ENCODE measurements around the gene LUC7L2. TPM values are rescaled to one million over a fixed set of nuclear protein-coding genes. Genes with fewer than 3 reads are reported as not detected.
"Not testable (repeated sequence)": the region's sequence is repeated elsewhere in the genome, so short reads cannot be mapped to it uniquely, and the experiment has no call there.

LUC7L2 gene
- total RNA-seq, 1 experiment from 2014 or later, result 81.2 TPM

DNA sequence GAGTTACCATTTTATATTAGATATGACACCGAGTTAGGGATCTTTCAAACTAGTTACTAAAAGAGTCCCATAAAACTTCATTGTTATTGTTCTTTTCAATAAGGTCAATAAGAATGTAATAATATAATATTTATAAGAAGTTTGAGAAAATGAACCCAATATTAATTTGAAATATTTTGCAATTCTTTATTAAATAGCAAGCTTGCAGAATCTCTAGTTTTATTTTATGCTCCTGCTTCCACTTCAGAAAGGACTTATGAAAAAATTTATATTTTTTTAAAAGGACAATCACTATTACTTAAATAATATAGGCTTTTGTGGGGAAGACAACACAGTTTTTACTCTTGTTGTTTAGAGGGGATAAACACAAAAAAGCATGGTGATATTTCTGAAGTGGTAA, 47.9 kb downstream of the LUC7L2 start:
- Histone ChIP-seq H3K18ac (ENCODE audit: insufficient read length, low read depth, low read length) (no peak overlapping the region), H4K8ac (replicated peaks; ENCODE audit: insufficient read length, low read depth, low read length) (no peak overlapping the region), H4K5ac (ENCODE audit: insufficient read length, low read depth, low read length) (no peak overlapping the region), H3K27me3 (ENCODE audit: insufficient read depth, low read length) (no peaks in the 10 kb centered on the region), H3K9me3 (ENCODE audit: control insufficient read depth, low read depth, low read length) (no peaks in the 10 kb centered on the region), H2AK5ac (ENCODE audit: insufficient read length, low read length) (no peak overlapping the region), H3K23me2 (ENCODE audit: insufficient read length, low read depth, low read length, poor library complexity, severe bottlenecking) (no peaks in the 10 kb centered on the region), H3K79me1 (ENCODE audit: insufficient read depth, low read depth, low read length, poor library complexity, severe bottlenecking) (no peaks in the 10 kb centered on the region), H3K4me2 (ENCODE audit: insufficient read depth, insufficient read length, low read length) (no peak overlapping the region), H3K27ac (ENCODE audit: insufficient read length, low read depth, low read length) (no peak overlapping the region), H2BK120ac (ENCODE audit: low read depth, low read length, poor library complexity, severe bottlenecking) (no peak overlapping the region), H3K4me1 (ENCODE audit: insufficient read depth, low read length) (no peaks in the 10 kb centered on the region), H3K4ac (ENCODE audit: low read depth, low read length) (no peak overlapping the region), H3K23ac (ENCODE audit: insufficient read length, low read depth, low read length) (no peak overlapping the region), H3K56ac (ENCODE audit: insufficient read length, low read depth, low read length) (no peak overlapping the region), H2BK20ac (ENCODE audit: low read depth, low read length, poor library complexity, severe bottlenecking) (no peak overlapping the region), H2BK15ac (ENCODE audit: low read depth, low read length) (no peak overlapping the region), H4K91ac (ENCODE audit: insufficient read length, low read depth, low read length) (no peak overlapping the region), H3K14ac (ENCODE audit: insufficient read depth, low read length) (no peak overlapping the region), H2BK12ac (ENCODE audit: insufficient read length, low read depth, low read length) (no peak overlapping the region), H2BK5ac (ENCODE audit: insufficient read length, low read length) (no peak overlapping the region), H2AFZ (ENCODE audit: low read length) (no peak overlapping the region), H3K9ac (ENCODE audit: extremely low read depth, insufficient read length, low read length) (no peak overlapping the region), H4K20me1 (ENCODE audit: control insufficient read depth, insufficient read depth, insufficient read length) (no peaks in the 10 kb centered on the region), H3T11ph (ENCODE audit: low read length) (no peak overlapping the region), H3K79me2 (ENCODE audit: insufficient read depth, low read length) (no peaks in the 10 kb centered on the region)
- peaks cover 36 to 80% (median 75%) of the 10 kb centered on the region in 3 experiments for H3K36me3 Mint-ChIP-seq (ENCODE audit: insufficient read depth in 1 of 3, low read depth in 3 of 3)
- no peaks in the 10 kb centered on the region; the same call in 1 of the 2 replicates for H3K27me3 Mint-ChIP-seq (ENCODE audit: low read depth)
- H3K9me3 Mint-ChIP-seq, result no peaks in the 10 kb centered on the region
- DNase-seq, result no peak
- H3K27ac Mint-ChIP-seq, result no peak overlapping the region
- no peak overlapping the region; a peak in 1 of 5 replicates for H3K4me3 Mint-ChIP-seq
- no peaks in the 10 kb centered on the region for H3K4me1 Mint-ChIP-seq
- no CpG with 5 or more reads among the region's 1 CpG for WGBS (ENCODE audit: extremely low coverage, insufficient read length, low lambda C conversion rate)
- TF ChIP-seq, protein P1, sequence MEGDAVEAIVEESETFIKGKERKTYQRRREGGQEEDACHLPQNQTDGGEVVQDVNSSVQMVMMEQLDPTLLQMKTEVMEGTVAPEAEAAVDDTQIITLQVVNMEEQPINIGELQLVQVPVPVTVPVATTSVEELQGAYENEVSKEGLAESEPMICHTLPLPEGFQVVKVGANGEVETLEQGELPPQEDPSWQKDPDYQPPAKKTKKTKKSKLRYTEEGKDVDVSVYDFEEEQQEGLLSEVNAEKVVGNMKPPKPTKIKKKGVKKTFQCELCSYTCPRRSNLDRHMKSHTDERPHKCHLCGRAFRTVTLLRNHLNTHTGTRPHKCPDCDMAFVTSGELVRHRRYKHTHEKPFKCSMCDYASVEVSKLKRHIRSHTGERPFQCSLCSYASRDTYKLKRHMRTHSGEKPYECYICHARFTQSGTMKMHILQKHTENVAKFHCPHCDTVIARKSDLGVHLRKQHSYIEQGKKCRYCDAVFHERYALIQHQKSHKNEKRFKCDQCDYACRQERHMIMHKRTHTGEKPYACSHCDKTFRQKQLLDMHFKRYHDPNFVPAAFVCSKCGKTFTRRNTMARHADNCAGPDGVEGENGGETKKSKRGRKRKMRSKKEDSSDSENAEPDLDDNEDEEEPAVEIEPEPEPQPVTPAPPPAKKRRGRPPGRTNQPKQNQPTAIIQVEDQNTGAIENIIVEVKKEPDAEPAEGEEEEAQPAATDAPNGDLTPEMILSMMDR (conservative IDR thresholded peaks at IDR 0.05), result no peak

DNA sequence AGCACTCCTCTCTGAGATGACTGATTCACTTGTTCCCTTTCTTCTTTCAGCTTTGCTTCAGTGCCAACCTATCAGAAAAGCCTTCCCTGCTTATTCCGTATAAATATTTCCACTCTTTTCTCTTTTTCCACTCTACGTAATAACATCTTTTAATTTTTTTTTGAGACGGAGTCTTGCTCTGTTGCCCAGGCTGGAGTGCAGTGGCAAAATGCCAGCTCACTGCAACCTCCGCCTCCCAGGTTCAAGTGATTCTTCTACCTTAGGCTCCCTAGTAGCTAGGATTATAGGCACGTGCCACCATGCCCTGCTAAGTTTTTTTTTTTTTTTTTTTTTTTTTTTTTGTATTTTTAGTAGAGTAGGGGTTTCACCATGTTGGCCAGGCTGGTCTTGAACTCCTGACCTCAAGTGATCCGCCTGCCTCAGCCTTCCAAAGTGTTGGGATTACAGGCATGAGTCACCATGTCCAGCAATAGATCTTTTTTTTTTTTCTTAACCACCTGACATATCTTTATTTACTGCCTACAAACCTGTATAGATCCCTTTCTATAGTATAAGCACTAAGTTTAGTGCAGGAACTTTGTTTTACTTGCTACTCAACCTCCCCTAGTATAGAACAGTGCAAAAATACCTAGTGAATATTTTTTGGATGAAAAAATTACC, 55.2 kb downstream of the LUC7L2 start:
- not testable (repeated sequence) for H4K20me1 ChIP-seq (ENCODE audit: control insufficient read depth, insufficient read depth, insufficient read length)

More for the DNA sequence above, 55.2 kb downstream of the LUC7L2 start:
- H2BK5ac ChIP-seq (ENCODE audit: insufficient read length, low read length); H3K4me1 Mint-ChIP-seq; H3K23ac ChIP-seq (ENCODE audit: insufficient read length, low read depth, low read length); H2AK5ac ChIP-seq (ENCODE audit: insufficient read length, low read length); H3K4me2 ChIP-seq (ENCODE audit: insufficient read depth, insufficient read length, low read length); H3K9me3 Mint-ChIP-seq; H3K4ac ChIP-seq (ENCODE audit: low read depth, low read length); H3K79me1 ChIP-seq (ENCODE audit: insufficient read depth, low read depth, low read length, poor library complexity, severe bottlenecking); H4K8ac ChIP-seq (replicated peaks; ENCODE audit: insufficient read length, low read depth, low read length); H2BK15ac ChIP-seq (ENCODE audit: low read depth, low read length); H3K56ac ChIP-seq (ENCODE audit: insufficient read length, low read depth, low read length); H3K27me3 ChIP-seq (ENCODE audit: insufficient read depth, low read length); H3K18ac ChIP-seq (ENCODE audit: insufficient read length, low read depth, low read length); H3K9ac ChIP-seq (ENCODE audit: extremely low read depth, insufficient read length, low read length); H3T11ph ChIP-seq (ENCODE audit: low read length); H3K27ac ChIP-seq (ENCODE audit: insufficient read length, low read depth, low read length); H3K4me1 ChIP-seq (ENCODE audit: insufficient read depth, low read length); H2BK120ac ChIP-seq (ENCODE audit: low read depth, low read length, poor library complexity, severe bottlenecking); H3K4me3 Mint-ChIP-seq; H2AFZ ChIP-seq (ENCODE audit: low read length); H4K5ac ChIP-seq (ENCODE audit: insufficient read length, low read depth, low read length); H3K14ac ChIP-seq (ENCODE audit: insufficient read depth, low read length); H3K9me3 ChIP-seq (ENCODE audit: control insufficient read depth, low read depth, low read length); H2BK12ac ChIP-seq (ENCODE audit: insufficient read length, low read depth, low read length); H4K91ac ChIP-seq (ENCODE audit: insufficient read length, low read depth, low read length); H3K27me3 Mint-ChIP-seq (ENCODE audit: low read depth); H3K23me2 ChIP-seq (ENCODE audit: insufficient read length, low read depth, low read length, poor library complexity, severe bottlenecking); DNase-seq; H2BK20ac ChIP-seq (ENCODE audit: low read depth, low read length, poor library complexity, severe bottlenecking); H3K79me2 ChIP-seq (ENCODE audit: insufficient read depth, low read length): not testable (repeated sequence)
- Mint-ChIP-seq H3K27ac (peak overlapping the region in 1 of 3 experiments; percentile 66; a peak in 2 of 7 replicates), H3K36me3 (ENCODE audit: insufficient read depth in 1 of 3, low read depth in 3 of 3) (peaks cover 27 to 82% (median 76%) of the 10 kb centered on the region in 3 experiments; a peak in 6 of 7 replicates)
- 100% methylated on average over 2 of the region's 6 CpGs for WGBS (ENCODE audit: extremely low coverage, insufficient read length, low lambda C conversion rate)
